OCI-LY3 (cell line): ENCODE measurements around the gene CD1B.
"Not testable (repeated sequence)": the region's sequence is repeated elsewhere in the genome, so short reads cannot be mapped to it uniquely, and the experiment has no call there.

Experiments
- CTCF ChIP-seq: fragments of 200-600, 300-600 bp; sonication (generic); IDR thresholded peaks from 2 replicates; pipeline ENCODE4 v1.5.1; 2014; ENCODE audit warnings: antibody characterized with exemption, low read length, low read depth
- EZH2phosphoT487 ChIP-seq: fragments of 200-600 bp; shearing (Covaris generic); IDR thresholded peaks from 2 replicates; pipeline ENCODE4 v1.6.1; 2018; ENCODE audit warnings: antibody characterized with exemption, mixed run types, low read depth

DNA sequence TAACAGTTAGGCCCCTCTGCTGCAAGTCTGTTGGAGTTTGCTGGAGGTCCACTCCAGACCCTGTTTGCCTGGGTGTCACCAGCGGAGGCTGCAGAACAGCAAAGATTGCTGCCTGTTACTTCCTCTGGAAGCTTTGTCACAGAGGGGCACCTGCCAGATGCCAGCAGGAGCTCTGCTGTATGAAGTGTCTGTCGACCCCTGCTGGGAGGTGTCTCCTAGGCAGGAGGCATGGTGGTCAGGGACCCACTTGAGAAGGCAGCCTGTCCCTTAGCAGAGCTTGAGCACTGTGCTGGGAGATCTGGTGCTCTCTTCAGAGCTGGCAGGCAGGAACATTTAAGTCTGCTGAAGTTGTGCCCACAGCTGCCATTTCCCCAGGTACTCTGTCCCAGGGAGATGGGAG lies 48.9 kb downstream of the CD1B start:
- TF ChIP-seq CTCF, EZH2phosphoT487: not testable (repeated sequence)
